HEK293 (cell line): ENCODE results near the gene ITGB3.

Experiments
- CTCF ChIA-PET: fragments of 350-600 bp; formaldehyde crosslinking; extraction: SDS; loops from one replicate; lab custom pipeline; 2021; ENCODE audit warnings: antibody characterized with exemption; lab: Yijun Ruan, JAX
- POLR2A ChIA-PET: fragments of 300-600 bp; formaldehyde crosslinking; extraction: SDS; loops from one replicate; lab custom pipeline; 2020; ENCODE audit warnings: antibody characterized with exemption, inconsistent platforms; lab: Yijun Ruan, JAX
- H3K27ac ChIP-seq: fragments of 200-500 bp; sonication (Bioruptor generic); 2 replicates; pipeline ENCODE4 v1.5.1; 2014; ENCODE audit warnings: low read depth, low read length, control low read depth, inconsistent platforms; ENCODE audit errors: extremely low read depth
- H3K36me3 ChIP-seq, 2 experiments: fragments of 200-500 bp in 1 of 2; sonication (Bioruptor generic) in 1 of 2; 1 replicate in 1 of 2; 2 replicates in 1 of 2; pipeline ENCODE4 v1.5.1; 2014 to 2017; ENCODE audit warnings: inconsistent platforms in 2 of 2, low read length in 2 of 2; ENCODE audit not compliant: control insufficient read depth in 2 of 2, insufficient read depth in 1 of 2
- H3K4me1 ChIP-seq: fragments of 200-500 bp; sonication (Bioruptor generic); 2 replicates; pipeline ENCODE4 v1.5.1; 2014; ENCODE audit warnings: mild to moderate bottlenecking, low read length, inconsistent platforms; ENCODE audit not compliant: control insufficient read depth, insufficient read depth
- H3K4me3 ChIP-seq: 2 replicates; pipeline ENCODE4 v1.5.1; 2011; ENCODE audit warnings: low read depth, mild to moderate bottlenecking, control low read depth, low read length, moderate library complexity
- H3K9me3 ChIP-seq: fragments of 200-500 bp; sonication (Bioruptor generic); 2 replicates; pipeline ENCODE4 v1.5.1; 2014; ENCODE audit warnings: low read depth, low read length, inconsistent platforms; ENCODE audit not compliant: control insufficient read depth, insufficient read depth
- ATF2 ChIP-seq: fragments of 450-650 bp; formaldehyde crosslinking; IDR thresholded peaks from 2 replicates; pipeline ENCODE4 v1.5.1; 2016; ENCODE audit warnings: missing biosample characterization, missing genetic modification characterization, low read depth
- KLF17 ChIP-seq: fragments of 450-650 bp; formaldehyde crosslinking; IDR thresholded peaks from 2 replicates; pipeline ENCODE4 v1.5.1; 2016; ENCODE audit warnings: missing biosample characterization, missing genetic modification characterization
- SALL2 ChIP-seq: fragments of 450-650 bp; formaldehyde crosslinking; IDR thresholded peaks from 2 replicates; pipeline ENCODE4 v1.5.0; 2017; ENCODE audit warnings: missing biosample characterization, mild to moderate bottlenecking, missing genetic modification characterization, borderline replicate concordance
- SP2 ChIP-seq: fragments of 450-650 bp; formaldehyde crosslinking; IDR thresholded peaks from 2 replicates; pipeline ENCODE4 v1.5.1; 2016; ENCODE audit warnings: missing biosample characterization, missing genetic modification characterization
- TRIM28 ChIP-seq: IDR thresholded peaks from 2 replicates; pipeline ENCODE4 v1.6.1; 2011; ENCODE audit warnings: low read length, control low read depth, borderline replicate concordance
- ZBTB1 ChIP-seq: fragments of 450-650 bp; formaldehyde crosslinking; IDR thresholded peaks from 2 replicates; pipeline ENCODE4 v1.5.1; 2016; ENCODE audit warnings: missing biosample characterization, missing genetic modification characterization
- ZNF138 ChIP-seq: fragments of 450-650 bp; formaldehyde crosslinking; IDR thresholded peaks from 2 replicates; pipeline ENCODE4 v1.5.1; 2016; ENCODE audit warnings: missing biosample characterization, missing genetic modification characterization, borderline replicate concordance
- ZNF174 ChIP-seq: fragments of 450-650 bp; formaldehyde crosslinking; IDR thresholded peaks from 2 replicates; pipeline ENCODE4 v1.5.0; 2017; ENCODE audit warnings: missing biosample characterization, mild to moderate bottlenecking, missing genetic modification characterization
- ZNF23 ChIP-seq: fragments of 450-650 bp; formaldehyde crosslinking; IDR thresholded peaks from 2 replicates; pipeline ENCODE4 v1.5.1; 2016; ENCODE audit warnings: missing biosample characterization, missing genetic modification characterization, borderline replicate concordance
- ZNF266 ChIP-seq: fragments of 450-650 bp; formaldehyde crosslinking; IDR thresholded peaks from 2 replicates; pipeline ENCODE4 v1.5.1; 2016; ENCODE audit warnings: missing biosample characterization, missing genetic modification characterization, low read depth
- ZNF473 ChIP-seq: fragments of 450-650 bp; formaldehyde crosslinking; IDR thresholded peaks from 2 replicates; pipeline ENCODE4 v1.5.1; 2017; ENCODE audit warnings: missing biosample characterization, missing genetic modification characterization
- ZNF529 ChIP-seq: fragments of 450-650 bp; formaldehyde crosslinking; IDR thresholded peaks from 2 replicates; pipeline ENCODE4 v1.5.1; 2017; ENCODE audit warnings: missing genetic modification characterization, missing biosample characterization; ENCODE audit not compliant: insufficient replicate concordance
- ZNF580 ChIP-seq: fragments of 450-650 bp; formaldehyde crosslinking; IDR thresholded peaks from 2 replicates; pipeline ENCODE4 v1.5.1; 2016; ENCODE audit warnings: missing biosample characterization, missing genetic modification characterization
- ZNF621 ChIP-seq: fragments of 450-650 bp; formaldehyde crosslinking; IDR thresholded peaks from 2 replicates; pipeline ENCODE4 v1.5.1; 2017; ENCODE audit warnings: missing biosample characterization, missing genetic modification characterization
- ZNF707 ChIP-seq: fragments of 450-650 bp; formaldehyde crosslinking; IDR thresholded peaks from 2 replicates; pipeline ENCODE4 v1.5.1; 2016; ENCODE audit warnings: missing biosample characterization, missing genetic modification characterization
- ZNF777 ChIP-seq: fragments of 450-650 bp; formaldehyde crosslinking; IDR thresholded peaks from 2 replicates; pipeline ENCODE4 v1.5.1; 2017; ENCODE audit warnings: missing biosample characterization, missing genetic modification characterization, borderline replicate concordance
- ZNF837 ChIP-seq: fragments of 450-650 bp; formaldehyde crosslinking; IDR thresholded peaks from 2 replicates; pipeline ENCODE4 v1.5.1; 2016; ENCODE audit warnings: missing biosample characterization, missing genetic modification characterization
- ZSCAN23 ChIP-seq: fragments of 450-650 bp; formaldehyde crosslinking; IDR thresholded peaks from 2 replicates; pipeline ENCODE4 v1.5.1; 2016; ENCODE audit warnings: missing biosample characterization, missing genetic modification characterization
- TF ChIP-seq, protein P1 (sequence below): fragments of 450-650 bp; formaldehyde crosslinking; IDR thresholded peaks from 2 replicates; pipeline ENCODE4 v1.5.1; 2016; ENCODE audit warnings: missing biosample characterization, missing genetic modification characterization

ITGB3 gene

DNA sequence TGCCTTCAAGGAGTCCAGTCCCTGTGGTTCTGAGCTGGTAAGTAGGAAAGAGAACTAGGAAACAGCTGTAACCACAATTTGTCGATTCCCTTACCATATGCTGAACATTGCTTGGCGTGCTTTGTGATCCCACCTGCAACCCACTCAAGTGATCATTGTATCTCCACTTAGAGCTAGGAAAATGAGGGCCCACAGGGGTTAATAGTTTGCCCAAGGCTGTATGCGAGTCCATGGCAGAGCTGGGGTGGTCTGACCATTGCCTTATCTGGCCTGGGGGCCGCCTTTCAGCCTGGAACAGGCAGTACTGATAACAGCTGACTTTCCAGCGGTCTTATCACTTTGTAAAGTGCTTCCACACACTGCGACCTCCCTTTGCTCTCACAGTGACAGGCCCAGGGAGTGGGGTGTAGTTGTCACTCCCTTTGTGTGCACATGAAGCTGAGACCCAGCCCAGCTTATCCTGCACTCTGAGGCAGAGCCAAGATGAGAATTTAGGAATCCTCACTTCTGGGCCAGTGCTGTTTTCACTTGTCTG lies 34.7 kb upstream of the ITGB3 start:
- ChIA-PET POLR2A (interaction anchor here (1.0 kb wide), 1 partner anchor 105 kb away, joined by 3 read pairs; the partner anchor contains the start of gene EFCAB13), CTCF (interaction anchor here (0.6 to 1.5 kb wide), 3 partner anchors 10 to 144 kb away, joined by 3 to 5 read pairs (median 5); no protein-coding TSS in a partner anchor)
- no peaks in the 10 kb centered on the region for H3K4me1 ChIP-seq
- no peaks in the 10 kb centered on the region for H3K36me3 ChIP-seq
- H3K27ac ChIP-seq: no peak overlapping the region
- H3K9me3 ChIP-seq: no peaks in the 10 kb centered on the region
- TF ChIP-seq SALL2: no peak
- no peak overlapping the region for H3K4me3 ChIP-seq

DNA sequence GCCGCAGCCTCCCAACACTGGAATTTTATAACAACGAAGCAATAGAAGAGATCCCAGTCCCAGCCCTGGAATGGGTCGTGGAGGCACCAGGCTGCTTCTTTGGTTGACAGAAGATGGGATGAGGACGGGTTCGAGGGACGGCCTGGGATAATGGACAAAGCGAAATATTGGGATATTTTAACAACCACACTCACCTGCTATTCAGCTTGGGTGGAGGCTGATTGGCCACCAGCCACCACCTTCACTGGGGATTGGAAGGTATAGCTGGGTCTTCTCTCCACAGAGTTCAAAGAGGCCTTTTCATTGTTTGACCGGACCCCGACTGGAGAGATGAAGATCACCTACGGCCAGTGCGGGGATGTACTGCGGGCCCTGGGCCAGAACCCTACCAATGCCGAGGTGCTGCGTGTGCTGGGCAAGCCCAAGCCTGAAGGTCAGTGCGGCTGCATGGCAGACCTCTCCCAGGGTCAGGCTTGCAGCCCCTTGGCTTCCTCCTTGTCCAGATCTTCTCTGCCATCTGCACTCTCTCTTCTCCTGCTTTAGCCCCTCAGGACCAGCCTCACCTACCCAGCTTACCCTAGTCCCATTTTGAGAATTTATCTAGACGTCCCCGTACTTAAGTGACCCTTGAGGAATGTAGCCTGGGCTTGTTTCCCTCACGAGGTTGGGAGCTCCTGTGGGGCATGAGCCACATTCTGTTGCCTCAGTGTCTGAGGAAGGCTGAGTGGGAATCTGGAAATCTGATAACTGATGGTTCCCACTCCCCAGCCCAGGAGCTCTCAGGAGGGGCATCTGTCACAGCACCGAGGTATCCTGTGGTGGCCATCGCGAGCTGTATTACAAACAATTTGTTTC lies 33.8 kb upstream of the ITGB3 start:
- CTCF ChIA-PET: interaction anchor here (1.1 to 1.5 kb wide), 3 partner anchors 9 to 96 kb away, joined by 4 to 5 read pairs (median 5); no protein-coding TSS in a partner anchor
- Histone ChIP-seq H3K27ac (no peak overlapping the region), H3K4me3 (no peak overlapping the region), H3K4me1 (no peaks in the 10 kb centered on the region), H3K9me3 (no peaks in the 10 kb centered on the region), H3K36me3 (no peaks in the 10 kb centered on the region)
- TF ChIP-seq, protein P1, sequence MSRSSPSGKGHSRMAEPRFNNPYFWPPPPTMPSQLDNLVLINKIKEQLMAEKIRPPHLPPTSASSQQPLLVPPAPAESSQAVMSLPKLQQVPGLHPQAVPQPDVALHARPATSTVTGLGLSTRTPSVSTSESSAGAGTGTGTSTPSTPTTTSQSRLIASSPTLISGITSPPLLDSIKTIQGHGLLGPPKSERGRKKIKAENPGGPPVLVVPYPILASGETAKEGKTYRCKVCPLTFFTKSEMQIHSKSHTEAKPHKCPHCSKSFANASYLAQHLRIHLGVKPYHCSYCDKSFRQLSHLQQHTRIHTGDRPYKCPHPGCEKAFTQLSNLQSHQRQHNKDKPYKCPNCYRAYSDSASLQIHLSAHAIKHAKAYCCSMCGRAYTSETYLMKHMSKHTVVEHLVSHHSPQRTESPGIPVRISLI (tag by site-specific recombination): no peak
- TF ChIP-seq ZNF837: no peak
- no peak for TF ChIP-seq ZBTB1 (tag by site-specific recombination)
- TF ChIP-seq ZNF174 (tag by site-specific recombination): no peak
- TF ChIP-seq ZSCAN23 (tag by site-specific recombination): no peak
- no peak for TF ChIP-seq ZNF529 (tag by site-specific recombination)
- POLR2A ChIA-PET: interaction anchor here (1.0 kb wide), 1 partner anchor 104 kb away, joined by 3 read pairs; the partner anchor contains the start of gene EFCAB13

DNA sequence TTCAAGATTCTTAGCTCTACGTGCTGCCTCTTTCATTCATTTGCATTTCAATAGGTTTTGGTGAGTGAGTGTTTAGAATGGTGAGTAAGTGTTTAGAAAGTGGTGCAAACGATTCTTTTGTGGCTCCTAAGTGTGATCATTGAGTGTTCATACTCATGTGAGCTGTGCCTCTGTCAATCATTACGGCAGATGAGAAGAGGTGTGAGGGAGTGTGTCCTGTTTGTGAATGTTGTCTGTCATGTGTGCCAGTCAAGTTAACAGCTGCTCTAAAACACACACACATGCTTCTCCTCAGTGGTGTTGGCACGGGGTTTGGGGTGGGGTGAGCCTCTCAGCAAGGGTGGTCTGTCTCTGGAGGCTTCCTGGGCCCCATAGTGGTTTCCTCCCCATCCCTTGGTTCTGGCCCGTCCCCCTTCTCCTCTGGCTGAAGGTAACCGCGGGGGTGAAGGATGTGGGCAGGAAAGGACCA lies 33.1 kb upstream of the ITGB3 start:
- POLR2A ChIA-PET: interaction anchor here (0.5 kb wide), 1 partner anchor 246 kb away, joined by 3 read pairs; no protein-coding TSS in a partner anchor
- no peak overlapping the region for H3K27ac ChIP-seq
- no peaks in the 10 kb centered on the region; the same call in 1 of the 2 replicates for H3K4me1 ChIP-seq
- TF ChIP-seq KLF17 (tag by site-specific recombination) (no peak), ZNF621 (tag by site-specific recombination) (no peak), ZNF777 (tag by site-specific recombination) (no peak), ZNF23 (tag by site-specific recombination) (no peak), ZNF580 (tag by site-specific recombination) (no peak), ZNF266 (tag by site-specific recombination) (no peak), ZNF473 (tag by site-specific recombination) (no peak), ZNF138 (tag by site-specific recombination) (no peak), TRIM28 (no peak), ZNF707 (tag by site-specific recombination) (no peak), SP2 (tag by site-specific recombination) (no peak), ATF2 (tag by site-specific recombination) (no peak)
- CTCF ChIA-PET: interaction anchor here (1.1 kb wide), 1 partner anchor 95 kb away, joined by 4 read pairs; no protein-coding TSS in a partner anchor
- no peaks in the 10 kb centered on the region for H3K36me3 ChIP-seq
- no peaks in the 10 kb centered on the region for H3K9me3 ChIP-seq
- H3K4me3 ChIP-seq: no peak overlapping the region
